Large intestine (tissue), 3 donors: ENCODE data around the gene MAD1L1. TPM values are rescaled to one million over a fixed set of nuclear protein-coding genes. Genes with fewer than 3 reads are reported as not detected.

Experiments
- DNase-seq, 2 donors: peaks; one replicate each; pipeline versions ENCODE4 v3.0.0 to v3.0.0-alpha.2; 2013
- H3K27ac ChIP-seq: one replicate; pipeline ENCODE4 v1.5.1; 2013; ENCODE audit warnings: low read length
- H3K27me3 ChIP-seq: 2 replicates; pipeline ENCODE4 v1.6.1; 2013; ENCODE audit warnings: low read length; ENCODE audit not compliant: control insufficient read depth, insufficient read depth
- H3K36me3 ChIP-seq: 2 replicates; pipeline ENCODE4 v1.6.1; 2013; ENCODE audit warnings: low read length; ENCODE audit not compliant: control insufficient read depth, insufficient read depth
- H3K4me1 ChIP-seq: one replicate; pipeline ENCODE4 v1.6.1; 2013; ENCODE audit warnings: low read length; ENCODE audit not compliant: control insufficient read depth, insufficient read depth
- H3K4me3 ChIP-seq: one replicate; pipeline ENCODE4 v1.5.1; 2013; ENCODE audit warnings: low read length
- H3K9me3 ChIP-seq: one replicate; pipeline ENCODE4 v1.6.1; 2013; ENCODE audit warnings: mild to moderate bottlenecking, low read depth, low read length, moderate library complexity; ENCODE audit not compliant: control insufficient read depth
- WGBS: methylation state at CpG from one replicate; pipeline ENCODE4 v1.1.5; 2013; ENCODE audit warnings: low lambda C conversion rate; ENCODE audit not compliant: insufficient coverage; 5-methylcytosine and 5-hydroxymethylcytosine counted together
- polyA plus RNA-seq: library from polyadenylated mRNA; unstranded; fragments of 120-200 nt; gene quantifications from one replicate; pipeline ENCODE4 v1.2.1, GENCODE V29; 2013

The MAD1L1 gene
- polyA plus RNA-seq, 1 donor: 15.1 TPM

- Histone ChIP-seq H3K4me3 (no peak overlapping the region), H3K36me3 (no peaks in the 10 kb centered on the region), H3K27me3 (no peaks in the 10 kb centered on the region), H3K4me1 (no peaks in the 10 kb centered on the region), H3K9me3 (no peaks in the 10 kb centered on the region), H3K27ac (no peak overlapping the region)
- no peak for DNase-seq
- whole genome bisulfite sequencing: 98% methylated on average over 12 of the region's 54 CpGs
Observed at GRCh38 chr7:1769286-1770200, 463.2 kb downstream of the MAD1L1 start.

GRCh38 chr7:1768832-1769231 is 463.9 kb downstream of the MAD1L1 start:
- H3K9me3 ChIP-seq: peaks cover 7% of the 10 kb centered on the region
- H3K36me3 ChIP-seq: no peaks in the 10 kb centered on the region
- no peak overlapping the region for H3K27ac ChIP-seq
- H3K27me3 ChIP-seq: no peaks in the 10 kb centered on the region
- no peaks in the 10 kb centered on the region for H3K4me1 ChIP-seq
- H3K4me3 ChIP-seq: no peak overlapping the region
- WGBS: no CpG with 5 or more reads among the region's 7 CpGs
- no peak for DNase-seq

GRCh38 chr7:1767524-1767923 is 465.2 kb downstream of the MAD1L1 start:
- Histone ChIP-seq H3K4me1 (no peaks in the 10 kb centered on the region), H3K27me3 (no peaks in the 10 kb centered on the region), H3K36me3 (no peaks in the 10 kb centered on the region), H3K27ac (no peak overlapping the region), H3K9me3 (peaks cover 14% of the 10 kb centered on the region), H3K4me3 (no peak overlapping the region)
- WGBS: no CpG with 5 or more reads among the region's 10 CpGs
- DNase-seq: no peak

Other genes starting within 250 kb of the MAD1L1 start
- gene MRM2, start 9.3 kb upstream of the MAD1L1 start, polyA plus RNA-seq: 27.6 TPM
- 25.6 TPM for gene NUDT1, start 9.3 kb upstream of the MAD1L1 start, polyA plus RNA-seq
- 50.8 TPM for gene SNX8, start 81.5 kb upstream of the MAD1L1 start, polyA plus RNA-seq
- 120 TPM for gene EIF3B, start 121.9 kb upstream of the MAD1L1 start, polyA plus RNA-seq
- gene CHST12, start 170.7 kb upstream of the MAD1L1 start, polyA plus RNA-seq: 10.9 TPM
- not detected for gene GRIFIN, start 243.5 kb upstream of the MAD1L1 start, polyA plus RNA-seq